GM18519 (cell line): ENCODE measurements around the gene RBM33.
"Not testable (repeated sequence)": the region's sequence is repeated elsewhere in the genome, so short reads cannot be mapped to it uniquely, and the experiment has no call there.

ENCODE experiments used
- ATAC-seq: cut with Tn5 transposase; IDR thresholded peaks from one replicate; pipeline ENCODE4 v1.9.1; 2021; ENCODE audit warnings: mild to moderate bottlenecking, moderate library complexity; ENCODE audit not compliant: unreplicated experiment, low FRiP score

RBM33 gene

GRCh38 chr7:155662343-155663043 lies 18.0 kb downstream of the RBM33 start:
- ATAC-seq, result no peak

DNA sequence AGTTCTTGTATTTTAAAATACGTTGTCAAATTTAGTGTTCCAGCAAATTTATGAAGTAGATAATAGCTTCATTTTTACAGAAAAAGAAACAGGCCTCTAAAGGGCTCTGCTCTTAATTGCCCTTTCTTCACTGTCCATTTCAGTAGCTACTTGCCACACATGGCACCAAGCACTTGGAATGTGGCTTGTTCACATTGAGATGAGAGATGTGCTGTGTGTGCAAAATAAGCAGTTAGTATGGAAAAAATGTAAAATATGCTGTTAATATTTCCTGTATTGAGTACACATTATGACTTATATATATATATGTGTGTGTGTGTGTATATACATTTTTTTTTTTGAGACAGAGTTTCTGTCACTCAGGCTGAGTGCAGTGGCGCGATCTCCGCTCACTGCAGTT lies 19.5 kb downstream of the RBM33 start:
- no peak for ATAC-seq

GRCh38 chr7:155665079-155665956 lies 20.9 kb downstream of the RBM33 start:
- no peak for ATAC-seq

DNA sequence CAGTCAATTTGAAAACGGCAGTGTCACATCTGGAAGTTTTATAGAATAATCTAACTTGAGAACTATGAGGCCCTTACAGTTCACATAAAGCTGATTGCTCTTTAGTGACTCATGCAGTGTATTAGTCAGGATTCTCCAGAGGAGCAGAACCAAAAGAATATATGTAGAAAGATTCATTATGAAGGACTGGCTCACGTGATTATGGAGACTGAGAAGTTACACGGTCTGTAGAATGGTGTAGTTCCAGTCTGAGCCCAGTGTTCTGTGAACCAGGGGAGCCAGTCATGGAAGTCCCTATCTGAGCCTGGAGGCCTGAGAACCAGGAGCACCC lies 21.5 kb downstream of the RBM33 start:
- no peak for ATAC-seq

- no peak for ATAC-seq
These were observed 22.9 kb downstream of the RBM33 start for GRCh38 chr7:155667241-155667829.

DNA sequence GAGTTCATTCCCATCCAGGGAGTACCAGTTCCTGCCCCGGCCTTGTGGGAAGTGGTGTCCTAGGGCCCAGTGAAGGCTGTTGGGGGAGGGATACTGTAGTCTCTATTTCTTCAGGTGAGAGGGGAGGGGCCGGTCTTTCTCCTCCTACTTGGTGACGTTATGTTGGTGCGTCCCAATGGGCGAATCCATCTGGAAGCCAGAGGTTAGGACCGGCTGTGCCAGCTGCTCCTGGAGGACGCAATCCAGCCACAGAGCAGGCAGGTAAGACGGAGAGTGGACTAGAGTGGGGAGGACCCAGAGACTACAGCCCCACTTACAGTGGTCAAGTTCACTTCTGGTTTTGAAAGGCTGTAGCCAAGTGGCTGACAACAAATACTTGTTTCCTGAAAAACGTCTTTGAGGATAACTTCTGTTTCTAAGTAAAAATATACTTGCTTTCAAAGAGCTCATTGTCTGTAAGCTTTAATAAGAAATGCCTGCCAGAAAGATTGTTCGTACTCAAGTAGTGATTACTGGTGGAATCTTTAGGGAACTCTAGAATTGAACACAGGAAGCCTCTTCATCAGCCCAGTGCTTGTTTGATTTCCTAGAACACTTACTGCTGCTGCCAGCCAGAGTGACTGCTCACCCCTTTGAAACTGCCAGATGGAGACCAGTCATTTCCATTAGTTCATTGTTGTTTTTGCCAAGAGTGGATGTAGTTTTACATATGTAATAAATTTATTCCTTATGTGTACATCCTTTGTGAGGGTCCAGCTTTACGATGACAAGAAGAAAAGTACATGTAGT lies 25.4 kb downstream of the RBM33 start:
- no peak for ATAC-seq

- ATAC-seq, result no peak
These were observed 26.1 kb downstream of the RBM33 start for GRCh38 chr7:155670521-155670920.

DNA sequence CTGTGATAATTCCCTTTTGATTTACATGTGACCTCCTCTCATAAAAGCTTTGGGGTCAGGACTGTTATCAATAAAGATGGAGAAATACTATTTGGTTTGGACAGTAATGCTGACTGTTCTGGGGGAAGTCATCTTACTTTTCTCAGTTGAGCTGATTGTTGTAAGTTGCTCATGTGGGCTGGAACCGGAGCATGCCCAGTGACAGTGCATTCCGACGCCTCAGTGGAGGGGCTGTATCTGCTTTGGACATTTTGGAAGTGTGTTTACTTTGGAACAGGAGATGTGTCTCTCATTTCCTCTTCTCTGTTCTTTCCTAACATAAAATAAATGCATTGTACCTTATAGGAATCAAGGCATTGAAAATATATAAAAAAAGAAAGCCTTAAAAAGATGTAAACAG lies 30.1 kb downstream of the RBM33 start:
- no peak for ATAC-seq

- ATAC-seq, result no peak
These were observed 31.6 kb downstream of the RBM33 start for GRCh38 chr7:155676052-155676451.

GRCh38 chr7:155677688-155678087 lies 33.2 kb downstream of the RBM33 start:
- ATAC-seq, result no peak

GRCh38 chr7:155680124-155680523 lies 35.7 kb downstream of the RBM33 start:
- no peak for ATAC-seq

DNA sequence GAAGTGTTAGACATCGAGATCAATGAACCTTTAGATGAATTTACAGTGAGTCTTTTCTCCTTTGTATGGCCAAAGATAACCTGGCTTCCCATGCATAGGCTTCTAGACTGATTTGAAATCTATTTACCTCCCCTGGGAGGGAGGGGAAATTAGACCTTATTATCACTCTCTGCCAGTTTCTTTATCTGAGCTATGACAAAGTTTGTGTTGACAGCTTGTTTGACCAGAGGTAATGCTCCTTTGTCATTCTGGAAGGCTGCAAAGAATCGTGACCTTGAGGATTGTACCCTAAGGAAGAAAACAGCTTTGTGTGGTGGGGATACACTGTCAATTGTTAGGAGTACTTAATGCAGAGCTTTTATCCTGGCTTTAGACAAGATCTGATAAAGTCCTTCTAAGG lies 36.4 kb downstream of the RBM33 start:
- ATAC-seq, result no peak

DNA sequence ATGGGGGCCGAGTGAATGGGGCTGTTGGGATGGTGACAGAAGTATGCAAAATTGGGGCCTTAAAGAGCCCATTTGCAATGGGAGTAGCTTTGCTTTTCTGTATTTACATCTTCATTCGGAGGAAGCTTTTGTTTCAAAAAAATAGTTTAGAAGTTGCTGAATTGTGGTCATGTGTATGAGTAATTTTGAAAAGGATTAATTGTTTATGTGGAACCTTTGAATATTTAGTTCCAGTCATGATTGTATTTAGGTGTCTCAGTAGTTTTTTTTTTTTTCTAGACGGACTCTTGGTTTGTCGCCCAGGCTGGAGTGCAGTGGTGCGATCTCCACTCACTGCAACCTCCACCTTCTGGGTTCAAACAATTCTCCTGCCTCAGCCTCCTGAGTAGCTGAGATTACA lies 37.2 kb downstream of the RBM33 start:
- ATAC-seq, result no peak

DNA sequence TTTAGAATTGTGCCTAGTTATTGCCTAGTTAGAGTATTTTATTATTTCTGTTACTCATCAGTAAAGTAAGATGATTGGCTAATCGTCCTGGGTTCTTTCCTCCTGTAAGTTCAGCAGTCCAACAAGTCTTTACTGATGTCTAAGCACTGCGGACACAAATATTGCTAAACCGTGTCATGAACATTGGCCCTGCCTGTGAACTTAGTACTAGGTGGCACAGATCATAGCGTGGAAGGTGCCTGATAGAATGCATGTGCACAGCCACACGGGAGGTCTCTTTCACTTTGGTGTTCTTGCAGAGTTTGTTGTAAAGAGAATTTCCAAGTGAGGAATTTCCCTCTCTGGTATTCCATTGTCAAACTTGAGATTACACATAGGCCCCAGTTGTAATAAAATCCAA lies 38.0 kb downstream of the RBM33 start:
- no peak for ATAC-seq

DNA sequence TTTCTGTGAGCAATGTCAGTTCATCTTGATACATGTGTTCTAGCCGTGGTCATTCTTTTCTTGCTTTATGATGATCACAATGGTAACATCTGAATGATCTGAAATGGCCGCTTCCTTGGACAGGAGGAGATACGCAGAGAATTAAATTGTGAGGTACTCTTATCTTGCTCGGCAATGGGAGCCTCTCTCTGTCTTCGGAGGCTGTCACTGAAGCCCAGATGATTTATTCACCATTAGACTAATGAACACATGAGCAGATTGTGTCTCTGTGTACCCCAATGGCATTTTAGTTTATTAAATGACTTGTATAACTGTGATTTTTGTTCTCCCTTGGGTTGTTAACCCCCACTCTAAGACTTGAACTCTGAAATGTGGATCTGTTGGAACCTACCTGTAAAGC lies 38.6 kb downstream of the RBM33 start:
- no peak for ATAC-seq

DNA sequence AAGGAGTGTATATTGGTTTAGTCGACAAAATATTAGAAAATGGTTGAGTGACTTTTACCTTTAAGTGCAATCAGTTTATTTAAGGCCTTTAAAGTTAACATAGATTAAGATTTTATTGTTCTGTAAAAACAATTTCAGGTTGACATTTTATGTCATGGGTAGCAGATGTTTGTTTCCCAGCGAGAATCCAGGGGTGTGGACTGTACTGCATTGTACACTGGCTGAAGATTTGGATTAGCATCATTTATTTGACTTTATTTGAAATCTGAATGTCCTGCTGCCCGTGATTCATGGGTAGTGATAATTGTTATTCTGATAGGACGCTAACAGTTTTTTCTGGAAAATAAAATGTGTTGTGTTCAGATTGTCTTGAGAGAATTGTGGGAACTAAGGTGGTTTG lies 39.3 kb downstream of the RBM33 start:
- ATAC-seq, result no peak

- no peak for ATAC-seq
These were observed 40.1 kb downstream of the RBM33 start for GRCh38 chr7:155684543-155684942.

- no peak for ATAC-seq
These were observed 40.8 kb downstream of the RBM33 start for GRCh38 chr7:155685070-155685790.

- ATAC-seq, result no peak
These were observed 41.3 kb downstream of the RBM33 start for GRCh38 chr7:155685791-155686160.

DNA sequence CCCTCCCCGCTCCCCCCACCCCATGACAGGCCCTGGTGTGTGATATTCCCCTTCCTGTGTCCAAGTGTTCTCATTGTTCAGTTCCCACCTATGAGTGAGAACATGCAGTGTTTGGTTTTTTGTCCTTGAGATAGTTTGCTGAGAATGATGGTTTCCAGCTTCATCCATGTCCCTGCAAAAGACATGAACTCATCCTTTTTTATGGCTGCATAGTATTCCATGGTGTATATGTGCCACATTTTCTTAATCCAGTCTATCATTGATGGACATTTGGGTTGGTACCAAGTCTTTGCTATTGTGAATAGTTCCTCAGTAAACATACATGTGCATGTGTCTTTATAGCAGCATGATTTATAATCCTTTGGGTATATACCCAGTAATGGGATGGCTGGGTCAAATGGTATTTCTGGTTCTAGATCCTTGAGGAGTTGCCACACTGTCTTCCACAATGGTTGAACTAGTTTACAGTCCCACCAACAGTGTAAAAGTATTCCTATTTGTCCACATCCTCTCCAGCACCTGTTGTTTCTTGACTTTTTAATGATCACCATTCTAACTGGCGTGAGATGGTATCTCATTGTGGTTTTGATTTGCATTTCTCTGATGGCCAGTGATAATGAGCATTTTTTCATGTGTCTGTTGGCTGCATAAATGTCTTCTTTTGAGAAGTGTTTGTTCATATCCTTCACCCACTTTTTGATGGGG lies 42.3 kb downstream of the RBM33 start:
- not testable (repeated sequence) for ATAC-seq
